GM12801 (cell line): ENCODE data around the gene OR52E2.

Experiments used
- TF ChIP-seq, protein P1 (sequence below): IDR thresholded peaks from one replicate; pipeline ENCODE4 v1.5.1; 2011; ENCODE audit warnings: control low read depth; ENCODE audit not compliant: insufficient read length; ENCODE audit errors: extremely low read depth

OR52E2 gene

DNA sequence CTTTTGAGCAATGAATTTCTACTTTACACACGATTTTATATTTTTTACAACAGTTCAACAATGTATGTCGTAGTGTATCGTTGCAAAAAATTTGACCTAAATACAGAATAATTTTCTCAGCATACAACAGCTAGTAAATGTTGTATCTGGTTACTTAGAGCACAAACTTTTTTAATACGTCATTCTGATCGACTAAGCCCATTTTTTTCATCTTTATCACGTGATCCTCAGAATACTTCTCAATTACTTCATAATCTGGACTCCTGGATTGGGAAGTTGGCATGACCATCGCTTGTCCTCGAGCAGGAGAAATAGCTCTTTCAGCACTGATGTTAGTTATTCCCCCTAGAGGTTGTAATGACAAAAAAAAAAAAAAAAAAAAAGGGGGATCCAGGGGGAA, 48.2 kb downstream of the OR52E2 start:
- TF ChIP-seq, protein P1, sequence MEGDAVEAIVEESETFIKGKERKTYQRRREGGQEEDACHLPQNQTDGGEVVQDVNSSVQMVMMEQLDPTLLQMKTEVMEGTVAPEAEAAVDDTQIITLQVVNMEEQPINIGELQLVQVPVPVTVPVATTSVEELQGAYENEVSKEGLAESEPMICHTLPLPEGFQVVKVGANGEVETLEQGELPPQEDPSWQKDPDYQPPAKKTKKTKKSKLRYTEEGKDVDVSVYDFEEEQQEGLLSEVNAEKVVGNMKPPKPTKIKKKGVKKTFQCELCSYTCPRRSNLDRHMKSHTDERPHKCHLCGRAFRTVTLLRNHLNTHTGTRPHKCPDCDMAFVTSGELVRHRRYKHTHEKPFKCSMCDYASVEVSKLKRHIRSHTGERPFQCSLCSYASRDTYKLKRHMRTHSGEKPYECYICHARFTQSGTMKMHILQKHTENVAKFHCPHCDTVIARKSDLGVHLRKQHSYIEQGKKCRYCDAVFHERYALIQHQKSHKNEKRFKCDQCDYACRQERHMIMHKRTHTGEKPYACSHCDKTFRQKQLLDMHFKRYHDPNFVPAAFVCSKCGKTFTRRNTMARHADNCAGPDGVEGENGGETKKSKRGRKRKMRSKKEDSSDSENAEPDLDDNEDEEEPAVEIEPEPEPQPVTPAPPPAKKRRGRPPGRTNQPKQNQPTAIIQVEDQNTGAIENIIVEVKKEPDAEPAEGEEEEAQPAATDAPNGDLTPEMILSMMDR: no peak
